CD14-positive monocyte (primary cell): ENCODE results near the gene GPRASP3. TPM values are rescaled to one million over a fixed set of nuclear protein-coding genes. Genes with fewer than 3 reads are reported as not detected.
A peak's percentile ranks its signal among the peaks of the same experiment; 100 is the strongest.

Source experiments
- DNase-seq, 3 donors: peaks; one replicate each; pipeline ENCODE4 v3.0.0-alpha.2; 2011 to 2022
- H2AFZ ChIP-seq: 2 replicates; pipeline ENCODE4 v1.6.0; 2012; ENCODE audit warnings: mild to moderate bottlenecking, low read depth, low read length, inconsistent platforms; ENCODE audit not compliant: insufficient read depth, poor library complexity, severe bottlenecking
- H3K27ac ChIP-seq, 2 donors: 1 replicate in 1 of 2; 2 replicates in 1 of 2; pipeline ENCODE4 v1.5.1; 2012 to 2013; ENCODE audit warnings: low read length in 2 of 2, control low read depth in 1 of 2, inconsistent platforms in 1 of 2, low read depth in 1 of 2, mild to moderate bottlenecking in 1 of 2
- H3K27me3 ChIP-seq, 2 donors: one replicate each; pipeline versions ENCODE4 v1.6.0 to v1.6.1; 2011 to 2013; ENCODE audit warnings: low read length in 2 of 2; ENCODE audit not compliant: control insufficient read depth in 2 of 2, insufficient read depth in 2 of 2
- H3K36me3 ChIP-seq, 2 donors: replicated peaks in 1 of 2; 1 replicate in 1 of 2; 2 replicates in 1 of 2; pipeline versions ENCODE4 v1.5.1 to v1.6.1; 2012 to 2013; ENCODE audit warnings: low read length in 2 of 2, control low read depth in 1 of 2, inconsistent platforms in 1 of 2, mild to moderate bottlenecking in 1 of 2; ENCODE audit not compliant: insufficient read depth in 2 of 2, control insufficient read depth in 1 of 2
- H3K4me1 ChIP-seq, 2 donors: 1 replicate in 1 of 2; 2 replicates in 1 of 2; pipeline versions ENCODE4 v1.5.1 to v1.6.1; 2012 to 2013; ENCODE audit warnings: low read length in 2 of 2, control low read depth in 1 of 2, inconsistent platforms in 1 of 2, mild to moderate bottlenecking in 1 of 2, moderate library complexity in 1 of 2; ENCODE audit not compliant: insufficient read depth in 2 of 2, control insufficient read depth in 1 of 2
- H3K4me2 ChIP-seq: replicated peaks from 2 replicates; pipeline ENCODE3; 2012; ENCODE audit warnings: low read length, moderate library complexity, mild to moderate bottlenecking; ENCODE audit not compliant: poor library complexity, severe bottlenecking; ENCODE audit errors: extremely low read depth
- H3K4me3 ChIP-seq, 3 experiments: fragments of 200-600 bp in 1 of 3; sonication (generic) in 1 of 3; replicated peaks in 1 of 3; 1 replicate in 2 of 3; 2 replicates in 1 of 3; pipeline ENCODE4 v1.5.1; 2011 to 2013; ENCODE audit warnings: low read length in 3 of 3, mild to moderate bottlenecking in 3 of 3, control low read depth in 2 of 3, low read depth in 2 of 3, inconsistent platforms in 1 of 3, moderate library complexity in 1 of 3
- H3K79me2 ChIP-seq: 2 replicates; pipeline ENCODE4 v1.6.0; 2012; ENCODE audit warnings: mild to moderate bottlenecking, control low read depth, inconsistent platforms, low read length, moderate library complexity; ENCODE audit not compliant: insufficient read depth
- H3K9ac ChIP-seq: 2 replicates; pipeline ENCODE4 v1.6.0; 2017; ENCODE audit warnings: low read length, mild to moderate bottlenecking; ENCODE audit not compliant: insufficient read depth, poor library complexity, severe bottlenecking
- H3K9me3 ChIP-seq, 2 donors: replicated peaks in 1 of 2; 1 replicate in 1 of 2; 2 replicates in 1 of 2; pipeline versions ENCODE4 v1.5.1 to v1.6.1; 2012 to 2013; ENCODE audit warnings: low read length in 2 of 2, control low read depth in 1 of 2; ENCODE audit not compliant: control insufficient read depth in 1 of 2, insufficient read depth in 1 of 2
- H4K20me1 ChIP-seq: 2 replicates; pipeline ENCODE4 v1.6.0; 2012; ENCODE audit warnings: mild to moderate bottlenecking, low read length, control low read depth, moderate library complexity; ENCODE audit not compliant: insufficient read depth
- H3K27ac Mint-ChIP-seq, 7 donors: one replicate each; pipeline ENCODE4 v1.8.0; 2020; ENCODE audit warnings: mild to moderate bottlenecking in 7 of 7, mixed read lengths in 7 of 7, moderate library complexity in 6 of 7, inconsistent platforms in 2 of 7
- H3K27me3 Mint-ChIP-seq, 3 donors: one replicate each; pipeline ENCODE4 v1.8.0; 2021 to 2022; ENCODE audit warnings: low read depth in 3 of 3, mild to moderate bottlenecking in 3 of 3, mixed read lengths in 3 of 3, moderate library complexity in 3 of 3, inconsistent platforms in 1 of 3
- H3K36me3 Mint-ChIP-seq, 2 donors: one replicate each; pipeline ENCODE4 v1.8.0; 2020; ENCODE audit warnings: mixed read lengths in 2 of 2, inconsistent platforms in 1 of 2, mild to moderate bottlenecking in 1 of 2
- H3K4me1 Mint-ChIP-seq: one replicate; pipeline ENCODE4 v1.8.0; 2020; ENCODE audit warnings: mild to moderate bottlenecking, mixed read lengths
- H3K4me3 Mint-ChIP-seq, 2 donors: one replicate each; pipeline ENCODE4 v1.8.0; 2020; ENCODE audit warnings: mild to moderate bottlenecking in 2 of 2, mixed read lengths in 2 of 2, moderate library complexity in 1 of 2
- H3K9me3 Mint-ChIP-seq, 7 donors: one replicate each; pipeline ENCODE4 v1.8.0; 2020 to 2022; ENCODE audit warnings: mixed read lengths in 7 of 7, mild to moderate bottlenecking in 6 of 7, moderate library complexity in 6 of 7, inconsistent platforms in 2 of 7
- CTCF ChIP-seq: fragments of 200-600 bp; IDR thresholded peaks from one replicate; pipeline ENCODE4 v1.8.0; 2022; ENCODE audit warnings: antibody characterized with exemption, mild to moderate bottlenecking
- WGBS: methylation state at CpG from one replicate; pipeline ENCODE4 v1.1.5; 2013; ENCODE audit warnings: missing lambda C conversion rate; ENCODE audit not compliant: insufficient coverage; 5-methylcytosine and 5-hydroxymethylcytosine counted together
- intact Hi-C, 2 donors: fragments of 100-400 bp; cut with micrococcal nuclease; formaldehyde crosslinking; loops; one replicate each; pipeline versions ENCODE4 v1.15.0 to v1.15.1; 2023
- polyA plus RNA-seq, 3 donors: library from polyadenylated mRNA; depleted of rRNA in 1 of 3; unstranded in 2 of 3; stranded (reverse) in 1 of 3; fragments of 300-500 nt in 2 of 3; fragments of >200 nt in 1 of 3; fragmentation: Illumina TruSeq in 2 of 3; gene quantifications; 1 replicate in 2 of 3; 2 replicates in 1 of 3; pipeline ENCODE4 v1.2.3, GENCODE V29; 2012 to 2021
- small RNA-seq: library from RNA; depleted of rRNA; stranded (forward); fragments of <200 nt; gene quantifications from one replicate; pipeline ENCODE3, GENCODE V24; 2012; ENCODE audit warnings: low read depth; ENCODE audit not compliant: insufficient read length

GPRASP3 gene
- polyA plus RNA-seq, 3 donors, result 0.03 to 0.08 (median 0.04) TPM

GRCh38 chrX:102768987-102769761 is 48.6 kb downstream of the GPRASP3 start:
- Mint-ChIP-seq H3K4me1 (peaks cover 8% of the 10 kb centered on the region), H3K27ac (peak overlapping the region; percentile 91 to 98 (median 92)), H3K36me3 (no peaks in the 10 kb centered on the region), H3K9me3 (peaks cover 0 to 2% (median 0%) of the 10 kb centered on the region in 7 donors), H3K27me3 (peaks cover 0 to 4% (median 1%) of the 10 kb centered on the region in 3 donors), H3K4me3 (peak overlapping the region; percentile 92 to 99)
- Histone ChIP-seq H4K20me1 (no peaks in the 10 kb centered on the region), H2AFZ (peak overlapping the region; percentile 77), H3K27ac (peak overlapping the region in 1 of 2 donors; percentile 73), H3K4me1 (peaks cover 0 to 4% of the 10 kb centered on the region in 2 donors), H3K9ac (peak overlapping the region; percentile 65), H3K27me3 (no peaks in the 10 kb centered on the region), H3K9me3 (no peaks in the 10 kb centered on the region), H3K4me3 (peak overlapping the region; percentile 66 to 72 (median 67)), H3K4me2 (peak overlapping the region; percentile 63), H3K79me2 (no peaks in the 10 kb centered on the region), H3K36me3 (no peaks in the 10 kb centered on the region)
- intact Hi-C loops, result no loop called here
- DNase-seq, result peak; percentile 66 to 79 (median 70)
- TF ChIP-seq CTCF, result no peak
- 0% methylated on average over 14 of the region's 22 CpGs for WGBS

Small RNA genes within 50 kb of the gene (small RNA-seq; reads per million reads assigned to genes)
- not detected for gene RNU6-589P

Other genes with a start within 250 kb of the GPRASP3 start
- not detected for gene TCP11X2, start 248.9 kb upstream of the GPRASP3 start, polyA plus RNA-seq
- not detected for gene TMSB15A, start 204.0 kb upstream of the GPRASP3 start, polyA plus RNA-seq
- gene ARMCX5, start 121.2 kb upstream of the GPRASP3 start, polyA plus RNA-seq, result 10 to 100 TPM in 1 of 3 donors, 1 to 10 TPM in 2; 5.2 to 10.6 (median 5.4) TPM
- gene GPRASP1, start 69.3 kb upstream of the GPRASP3 start, polyA plus RNA-seq, result under 1 TPM in 2 of 3 donors, not detected in 1; 0.03 to 0.47 TPM
- under 1 TPM; 0.23 to 0.66 (median 0.48) TPM for gene GPRASP2, start 8.3 kb upstream of the GPRASP3 start, polyA plus RNA-seq
- under 1 TPM in 1 of 3 donors, not detected in 2; 0.13 TPM for gene RAB40AL, start 216.5 kb downstream of the GPRASP3 start, polyA plus RNA-seq